Osteocyte (in vitro differentiated cells): ENCODE data around the gene OSBPL6. TPM values are rescaled to one million over a fixed set of nuclear protein-coding genes. Genes with fewer than 3 reads are reported as not detected.

Source experiments
- DNase-seq: peaks from one replicate; pipeline ENCODE4 v3.0.0; 2021; ENCODE audit warnings: mixed read lengths; ENCODE audit not compliant: unreplicated experiment; ENCODE audit errors: extremely low spot score
- H3K27ac Mint-ChIP-seq: one replicate; pipeline ENCODE4 v1.8.0; 2021; ENCODE audit warnings: mild to moderate bottlenecking, mixed read lengths; ENCODE audit not compliant: unreplicated experiment
- H3K27me3 Mint-ChIP-seq: one replicate; pipeline ENCODE4 v1.8.0; 2021; ENCODE audit warnings: mixed read lengths; ENCODE audit not compliant: unreplicated experiment
- H3K36me3 Mint-ChIP-seq: one replicate; pipeline ENCODE4 v1.8.0; 2021; ENCODE audit warnings: mixed read lengths; ENCODE audit not compliant: unreplicated experiment
- H3K4me1 Mint-ChIP-seq: one replicate; pipeline ENCODE4 v1.8.0; 2021; ENCODE audit warnings: mixed read lengths; ENCODE audit not compliant: unreplicated experiment
- H3K4me3 Mint-ChIP-seq: one replicate; pipeline ENCODE4 v1.8.0; 2021; ENCODE audit warnings: mild to moderate bottlenecking, moderate library complexity, mixed read lengths; ENCODE audit not compliant: unreplicated experiment
- H3K9me3 Mint-ChIP-seq: one replicate; pipeline ENCODE4 v1.8.0; 2021; ENCODE audit warnings: mixed read lengths; ENCODE audit not compliant: unreplicated experiment
- total RNA-seq: library from RNA; stranded (reverse); gene quantifications from 2 replicates; pipeline ENCODE4 v1.2.1, GENCODE V29; 2021
- TF ChIP-seq, protein P1 (sequence below): fragments of 200-600 bp; sonication (generic); IDR thresholded peaks from 2 replicates; pipeline ENCODE4 v1.5.0; 2021; ENCODE audit warnings: antibody characterized with exemption, mild to moderate bottlenecking, moderate library complexity

Gene OSBPL6
- total RNA-seq, 1 donor from 2014 or later: 3.9 TPM

DNA sequence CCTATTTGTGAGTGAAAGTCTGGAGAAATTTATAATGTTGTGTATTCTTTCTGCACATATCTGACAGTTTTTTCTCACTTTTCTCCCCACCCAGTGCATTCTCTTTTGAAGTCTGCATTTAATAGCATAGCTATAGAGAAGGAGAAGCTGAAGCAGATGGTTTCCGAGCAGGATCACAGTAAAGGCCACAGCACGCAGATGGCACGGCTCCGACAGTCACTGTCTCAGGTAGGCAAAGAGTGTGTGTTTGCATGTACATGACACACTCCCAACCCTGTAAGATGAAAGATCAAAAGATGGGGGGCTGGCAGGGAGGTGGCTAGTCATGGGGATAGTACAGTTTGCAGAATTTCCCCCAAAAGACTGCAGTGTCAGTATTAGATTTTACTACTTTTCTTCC, 167.3 kb downstream of the OSBPL6 start:
- Mint-ChIP-seq H3K9me3 (peaks cover 11% of the 10 kb centered on the region), H3K36me3 (no peaks in the 10 kb centered on the region), H3K4me3 (no peak overlapping the region), H3K4me1 (no peaks in the 10 kb centered on the region), H3K27me3 (no peaks in the 10 kb centered on the region), H3K27ac (no peak overlapping the region)
- no peak for DNase-seq
- TF ChIP-seq, protein P1, sequence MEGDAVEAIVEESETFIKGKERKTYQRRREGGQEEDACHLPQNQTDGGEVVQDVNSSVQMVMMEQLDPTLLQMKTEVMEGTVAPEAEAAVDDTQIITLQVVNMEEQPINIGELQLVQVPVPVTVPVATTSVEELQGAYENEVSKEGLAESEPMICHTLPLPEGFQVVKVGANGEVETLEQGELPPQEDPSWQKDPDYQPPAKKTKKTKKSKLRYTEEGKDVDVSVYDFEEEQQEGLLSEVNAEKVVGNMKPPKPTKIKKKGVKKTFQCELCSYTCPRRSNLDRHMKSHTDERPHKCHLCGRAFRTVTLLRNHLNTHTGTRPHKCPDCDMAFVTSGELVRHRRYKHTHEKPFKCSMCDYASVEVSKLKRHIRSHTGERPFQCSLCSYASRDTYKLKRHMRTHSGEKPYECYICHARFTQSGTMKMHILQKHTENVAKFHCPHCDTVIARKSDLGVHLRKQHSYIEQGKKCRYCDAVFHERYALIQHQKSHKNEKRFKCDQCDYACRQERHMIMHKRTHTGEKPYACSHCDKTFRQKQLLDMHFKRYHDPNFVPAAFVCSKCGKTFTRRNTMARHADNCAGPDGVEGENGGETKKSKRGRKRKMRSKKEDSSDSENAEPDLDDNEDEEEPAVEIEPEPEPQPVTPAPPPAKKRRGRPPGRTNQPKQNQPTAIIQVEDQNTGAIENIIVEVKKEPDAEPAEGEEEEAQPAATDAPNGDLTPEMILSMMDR: no peak

DNA sequence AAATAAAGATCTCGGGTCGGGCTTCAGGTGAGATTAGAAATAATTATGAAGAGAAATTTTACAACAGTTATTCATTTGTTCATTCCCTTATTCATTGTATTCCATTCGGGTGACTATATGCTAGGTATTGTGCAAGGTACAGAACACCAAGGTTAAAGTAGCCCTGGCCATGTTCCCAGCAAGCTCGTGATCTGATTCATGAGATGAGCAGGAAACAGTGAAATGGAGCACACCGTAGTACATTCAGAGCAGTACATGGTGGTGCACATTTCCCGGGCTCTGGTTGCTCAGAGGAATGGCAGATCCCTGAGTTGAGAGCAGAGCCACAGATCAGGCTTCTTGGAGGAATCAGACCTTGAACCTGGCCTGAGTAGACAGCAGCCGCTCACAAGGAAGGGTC, 168.9 kb downstream of the OSBPL6 start:
- no peak overlapping the region for H3K27ac Mint-ChIP-seq
- peaks cover 6% of the 10 kb centered on the region for H3K9me3 Mint-ChIP-seq
- no peak overlapping the region for H3K4me3 Mint-ChIP-seq
- no peak for DNase-seq
- no peaks in the 10 kb centered on the region for H3K4me1 Mint-ChIP-seq
- H3K36me3 Mint-ChIP-seq: no peaks in the 10 kb centered on the region
- no peaks in the 10 kb centered on the region for H3K27me3 Mint-ChIP-seq
- TF ChIP-seq, protein P1: no peak

DNA sequence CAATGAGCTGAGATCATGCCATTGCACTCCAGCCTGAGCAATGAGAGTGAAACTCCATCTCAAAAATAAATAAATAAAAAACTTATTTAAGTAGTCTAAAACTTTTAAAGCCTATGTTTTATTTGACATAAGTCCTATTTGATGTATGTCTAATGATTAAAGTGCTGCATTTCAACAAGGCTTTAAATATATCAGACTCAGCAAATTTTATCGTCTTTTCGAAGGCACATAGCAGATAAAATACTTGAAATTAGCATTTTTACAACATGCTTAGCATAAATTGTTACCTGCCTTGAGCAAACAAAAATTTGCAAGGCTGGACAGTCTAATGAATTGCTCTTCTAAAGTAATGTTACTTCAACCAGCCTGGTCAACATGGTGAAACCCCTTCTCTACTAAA, 170.8 kb downstream of the OSBPL6 start:
- DNase-seq: no peak
- Mint-ChIP-seq H3K27me3 (no peaks in the 10 kb centered on the region), H3K4me3 (no peak overlapping the region), H3K36me3 (no peaks in the 10 kb centered on the region), H3K9me3 (no peaks in the 10 kb centered on the region), H3K4me1 (no peaks in the 10 kb centered on the region), H3K27ac (no peak overlapping the region)
- TF ChIP-seq, protein P1: no peak

DNA sequence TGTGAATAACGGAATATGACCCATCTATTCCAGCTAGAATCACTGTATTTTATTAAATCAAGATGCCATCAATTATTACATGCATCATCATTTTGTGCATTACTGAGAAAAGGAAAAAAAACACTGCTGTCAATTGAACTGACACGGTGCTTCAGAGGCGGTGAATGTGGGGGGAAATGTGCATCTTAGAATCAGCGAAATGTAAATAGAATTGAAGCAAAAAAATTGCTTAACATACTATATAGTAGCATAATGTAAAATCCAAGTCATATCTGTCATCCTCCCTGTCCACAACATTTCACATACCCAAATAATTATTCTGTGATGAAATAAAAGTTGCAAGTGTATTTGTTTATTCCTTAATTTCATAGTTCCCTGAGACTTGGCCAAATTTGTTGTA, 172.1 kb downstream of the OSBPL6 start:
- Mint-ChIP-seq H3K4me1 (no peaks in the 10 kb centered on the region), H3K27ac (no peak overlapping the region), H3K27me3 (no peaks in the 10 kb centered on the region), H3K9me3 (no peaks in the 10 kb centered on the region), H3K36me3 (no peaks in the 10 kb centered on the region), H3K4me3 (no peak overlapping the region)
- DNase-seq: no peak
- TF ChIP-seq, protein P1: no peak

DNA sequence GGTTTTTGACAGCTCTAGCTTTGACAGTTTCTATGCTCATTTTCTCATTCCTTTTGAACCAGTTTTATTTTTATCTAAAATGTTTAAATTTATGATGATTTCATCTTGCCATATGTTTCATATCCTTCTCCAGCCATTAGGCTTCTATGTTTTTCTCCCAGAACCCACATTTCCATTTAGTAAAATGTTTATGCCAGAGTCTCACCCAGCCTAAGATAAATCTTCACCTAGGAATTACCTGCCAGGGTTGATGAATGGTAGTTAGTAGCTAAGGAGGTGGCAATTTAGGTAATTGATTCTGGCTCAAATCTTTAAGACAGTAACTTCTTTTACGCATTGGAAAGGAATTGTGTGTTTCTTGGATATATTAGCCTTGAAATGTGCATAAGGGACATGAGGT, 173.0 kb downstream of the OSBPL6 start:
- H3K27ac Mint-ChIP-seq: no peak overlapping the region
- no peak for DNase-seq
- no peaks in the 10 kb centered on the region for H3K4me1 Mint-ChIP-seq
- no peaks in the 10 kb centered on the region for H3K9me3 Mint-ChIP-seq
- no peak overlapping the region for H3K4me3 Mint-ChIP-seq
- no peaks in the 10 kb centered on the region for H3K27me3 Mint-ChIP-seq
- no peaks in the 10 kb centered on the region for H3K36me3 Mint-ChIP-seq
- TF ChIP-seq, protein P1: no peak
